Measurements from ENCODE around the gene PDSS2.

DNA sequence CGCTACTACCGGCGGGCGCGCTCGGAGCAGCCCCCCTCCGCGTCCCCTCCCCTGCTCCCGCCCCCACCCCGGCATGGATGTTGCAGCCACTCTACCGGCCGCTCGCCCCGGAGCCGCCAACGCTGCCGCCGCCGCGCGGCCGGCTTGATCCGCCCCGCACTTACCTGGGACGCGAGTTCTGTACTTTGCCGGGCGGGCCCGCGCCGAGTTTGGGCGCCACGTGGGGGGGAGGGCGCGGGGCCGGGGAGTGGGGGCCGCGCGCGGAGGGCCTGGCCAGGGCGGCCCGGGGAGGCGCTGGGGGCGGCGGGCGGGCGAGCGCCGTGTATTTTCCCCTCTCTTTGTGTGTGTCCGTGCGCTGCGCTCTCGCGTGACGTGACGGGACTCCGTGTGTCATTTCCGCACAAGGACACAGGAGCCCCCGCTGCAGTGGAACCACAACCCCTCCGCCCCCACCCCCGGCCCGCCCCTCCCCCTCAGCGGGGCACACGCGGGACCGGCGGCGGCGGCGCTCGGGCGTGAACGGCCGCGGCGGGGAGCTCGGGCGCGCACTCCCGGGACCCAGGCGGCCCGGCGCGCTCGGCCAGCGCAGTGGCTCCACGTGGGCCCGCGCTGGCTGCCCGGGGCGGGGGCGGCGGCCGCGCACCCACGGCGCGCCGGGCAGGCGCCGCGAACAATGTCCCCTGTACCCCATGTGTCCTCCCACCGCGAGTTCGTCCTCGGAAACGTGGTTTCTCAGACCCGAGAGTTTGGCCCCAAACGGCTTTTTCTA lies 344.3 kb downstream of the PDSS2 start, which contains the start of gene BEND3:
- TF ChIP-seq, protein P1, sequence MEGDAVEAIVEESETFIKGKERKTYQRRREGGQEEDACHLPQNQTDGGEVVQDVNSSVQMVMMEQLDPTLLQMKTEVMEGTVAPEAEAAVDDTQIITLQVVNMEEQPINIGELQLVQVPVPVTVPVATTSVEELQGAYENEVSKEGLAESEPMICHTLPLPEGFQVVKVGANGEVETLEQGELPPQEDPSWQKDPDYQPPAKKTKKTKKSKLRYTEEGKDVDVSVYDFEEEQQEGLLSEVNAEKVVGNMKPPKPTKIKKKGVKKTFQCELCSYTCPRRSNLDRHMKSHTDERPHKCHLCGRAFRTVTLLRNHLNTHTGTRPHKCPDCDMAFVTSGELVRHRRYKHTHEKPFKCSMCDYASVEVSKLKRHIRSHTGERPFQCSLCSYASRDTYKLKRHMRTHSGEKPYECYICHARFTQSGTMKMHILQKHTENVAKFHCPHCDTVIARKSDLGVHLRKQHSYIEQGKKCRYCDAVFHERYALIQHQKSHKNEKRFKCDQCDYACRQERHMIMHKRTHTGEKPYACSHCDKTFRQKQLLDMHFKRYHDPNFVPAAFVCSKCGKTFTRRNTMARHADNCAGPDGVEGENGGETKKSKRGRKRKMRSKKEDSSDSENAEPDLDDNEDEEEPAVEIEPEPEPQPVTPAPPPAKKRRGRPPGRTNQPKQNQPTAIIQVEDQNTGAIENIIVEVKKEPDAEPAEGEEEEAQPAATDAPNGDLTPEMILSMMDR (IDR thresholded peaks at IDR 0.05) = no peak
- TF ChIP-seq POLR2AphosphoS5 (IDR thresholded peaks at IDR 0.05; ENCODE audit: low read depth, low read length) (no peak), TCF7L2 (IDR thresholded peaks at IDR 0.05; ENCODE audit: low read depth, low read length) (no peak), SIN3A (IDR thresholded peaks at IDR 0.05; ENCODE audit: borderline replicate concordance, insufficient read depth, low read depth, low read length) (0 out of 2 replicates have a peak, but pooled peaks have one; percentile 39)
- TF ChIP-seq, protein P2, sequence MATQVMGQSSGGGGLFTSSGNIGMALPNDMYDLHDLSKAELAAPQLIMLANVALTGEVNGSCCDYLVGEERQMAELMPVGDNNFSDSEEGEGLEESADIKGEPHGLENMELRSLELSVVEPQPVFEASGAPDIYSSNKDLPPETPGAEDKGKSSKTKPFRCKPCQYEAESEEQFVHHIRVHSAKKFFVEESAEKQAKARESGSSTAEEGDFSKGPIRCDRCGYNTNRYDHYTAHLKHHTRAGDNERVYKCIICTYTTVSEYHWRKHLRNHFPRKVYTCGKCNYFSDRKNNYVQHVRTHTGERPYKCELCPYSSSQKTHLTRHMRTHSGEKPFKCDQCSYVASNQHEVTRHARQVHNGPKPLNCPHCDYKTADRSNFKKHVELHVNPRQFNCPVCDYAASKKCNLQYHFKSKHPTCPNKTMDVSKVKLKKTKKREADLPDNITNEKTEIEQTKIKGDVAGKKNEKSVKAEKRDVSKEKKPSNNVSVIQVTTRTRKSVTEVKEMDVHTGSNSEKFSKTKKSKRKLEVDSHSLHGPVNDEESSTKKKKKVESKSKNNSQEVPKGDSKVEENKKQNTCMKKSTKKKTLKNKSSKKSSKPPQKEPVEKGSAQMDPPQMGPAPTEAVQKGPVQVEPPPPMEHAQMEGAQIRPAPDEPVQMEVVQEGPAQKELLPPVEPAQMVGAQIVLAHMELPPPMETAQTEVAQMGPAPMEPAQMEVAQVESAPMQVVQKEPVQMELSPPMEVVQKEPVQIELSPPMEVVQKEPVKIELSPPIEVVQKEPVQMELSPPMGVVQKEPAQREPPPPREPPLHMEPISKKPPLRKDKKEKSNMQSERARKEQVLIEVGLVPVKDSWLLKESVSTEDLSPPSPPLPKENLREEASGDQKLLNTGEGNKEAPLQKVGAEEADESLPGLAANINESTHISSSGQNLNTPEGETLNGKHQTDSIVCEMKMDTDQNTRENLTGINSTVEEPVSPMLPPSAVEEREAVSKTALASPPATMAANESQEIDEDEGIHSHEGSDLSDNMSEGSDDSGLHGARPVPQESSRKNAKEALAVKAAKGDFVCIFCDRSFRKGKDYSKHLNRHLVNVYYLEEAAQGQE (IDR thresholded peaks at IDR 0.05; ENCODE audit: insufficient read depth in 1 of 2, low read depth in 2 of 2, low read length in 1 of 2) = no peak

Measured in Panc1 (cell line).